ENCODE data around the gene GSK3B.

- TF ChIP-seq CTCF (conservative IDR thresholded peaks at IDR 0.05; ENCODE audit: low read depth in 2 of 2): no peak
- no peak for TF ChIP-seq EZH2 (IDR thresholded peaks at IDR 0.05; ENCODE audit: low read depth, unreplicated experiment)
- no peak for TF ChIP-seq ZNF331 (CRISPR knock-in tag; IDR thresholded peaks at IDR 0.05; ENCODE audit: low read depth)
- no peak for TF ChIP-seq POLR2AphosphoS5 (IDR thresholded peaks at IDR 0.05; ENCODE audit: low read depth)
- TF ChIP-seq EZH2phosphoT487 (IDR thresholded peaks at IDR 0.05; ENCODE audit: unreplicated experiment): no peak
- no peak for TF ChIP-seq JUNB (IDR thresholded peaks at IDR 0.05; ENCODE audit: unreplicated experiment)
- TF ChIP-seq CREB1 (CRISPR knock-in tag; IDR thresholded peaks at IDR 0.05; ENCODE audit: low read depth): no peak
- TF ChIP-seq REST (IDR thresholded peaks at IDR 0.05; ENCODE audit: unreplicated experiment): no peak
- no peak for TF ChIP-seq ETS1 (IDR thresholded peaks at IDR 0.05)
- TF ChIP-seq ZNF462 (CRISPR knock-in tag; IDR thresholded peaks at IDR 0.05): no peak
- TF ChIP-seq ZNF114 (CRISPR knock-in tag; IDR thresholded peaks at IDR 0.05): no peak
- no peak for TF ChIP-seq STAT1 (IDR thresholded peaks at IDR 0.05; ENCODE audit: unreplicated experiment)
- TF ChIP-seq NANOG (IDR thresholded peaks at IDR 0.05; ENCODE audit: borderline replicate concordance): no peak
Measured at GRCh38 chr3:119901148-119901547, 193.1 kb downstream of the GSK3B start.

Data from GM23338 (cell line).